Tibial artery (tissue), 4 donors: Measurements from ENCODE around the gene FAM13A.

ENCODE experiments used
- DNase-seq, 2 donors: peaks; one replicate each; pipeline ENCODE4 v3.0.0-alpha.2; 2019
- H3K27ac ChIP-seq, 2 donors: fragments of 200-600 bp; sonication (generic) in 1 of 2; 1 replicate in 1 of 2; 2 replicates in 1 of 2; pipeline ENCODE4 v1.5.1; 2018 to 2019; ENCODE audit warnings: mild to moderate bottlenecking in 1 of 2
- H3K27me3 ChIP-seq, 2 donors: fragments of 200-600 bp; sonication (generic) in 1 of 2; one replicate each; pipeline versions ENCODE4 v1.5.1 to v1.6.0; 2016 to 2019
- H3K36me3 ChIP-seq, 3 donors: fragments of 200-600 bp; sonication (generic) in 2 of 3; one replicate each; pipeline ENCODE4 v1.5.1; 2016 to 2019; ENCODE audit warnings: mild to moderate bottlenecking in 2 of 3
- H3K4me1 ChIP-seq, 4 donors: fragments of 200-600 bp; sonication (generic) in 2 of 4; 1 replicate in 3 of 4; 2 replicates in 1 of 4; pipeline ENCODE4 v1.5.1; 2016 to 2019
- H3K4me3 ChIP-seq, 2 donors: fragments of 200-600 bp; sonication (generic) in 1 of 2; 1 replicate in 1 of 2; 2 replicates in 1 of 2; pipeline ENCODE4 v1.5.1; 2018 to 2019; ENCODE audit warnings: mild to moderate bottlenecking in 2 of 2
- H3K9me3 ChIP-seq, 3 donors: fragments of 200-600 bp; sonication (generic) in 1 of 3; one replicate each; pipeline ENCODE4 v1.5.1; 2016 to 2019
- intact Hi-C: fragments of 100-400 bp; cut with DNase I; formaldehyde crosslinking; loops from one replicate; pipeline ENCODE4 v1.15.0; 2023; ENCODE audit warnings: low total_unique reads
- TF ChIP-seq, protein P1 (sequence below), 2 experiments: fragments of 200-600 bp in 1 of 2; fragments of 450-650 bp in 1 of 2; IDR thresholded peaks; one replicate each; pipeline ENCODE4 v1.5.1; 2017 to 2019; ENCODE audit warnings: antibody characterized with exemption in 2 of 2, mild to moderate bottlenecking in 1 of 2, moderate library complexity in 1 of 2

FAM13A gene

DNA sequence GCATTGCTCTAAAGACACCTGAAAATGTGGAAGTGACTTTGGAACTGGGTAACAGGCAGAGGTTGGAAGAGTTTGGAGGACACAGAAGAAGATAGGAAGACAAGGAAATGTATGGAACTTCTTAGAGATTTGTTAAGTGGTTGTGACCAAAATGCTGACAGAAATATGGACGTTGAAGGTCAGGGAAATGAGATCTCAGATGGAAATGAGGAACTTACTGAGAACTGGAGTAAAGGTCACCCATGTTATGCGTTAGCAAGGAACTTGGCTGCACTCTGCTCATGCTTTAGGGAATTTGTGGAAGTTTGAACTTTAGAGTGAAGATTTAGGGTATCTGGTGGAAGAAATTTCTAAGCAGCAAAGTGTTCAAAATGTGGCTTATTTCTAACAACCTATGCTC, 99.4 kb downstream of the FAM13A start:
- H3K27me3 ChIP-seq = no peaks in the 10 kb centered on the region
- H3K4me3 ChIP-seq = no peak overlapping the region
- H3K4me1 ChIP-seq = peaks cover 0 to 2% (median under 1%) of the 10 kb centered on the region in 4 donors
- H3K9me3 ChIP-seq = no peaks in the 10 kb centered on the region
- no peak for DNase-seq
- H3K27ac ChIP-seq = no peak overlapping the region
- intact Hi-C loops = no loop called here
- no peaks in the 10 kb centered on the region for H3K36me3 ChIP-seq
- TF ChIP-seq, protein P1, sequence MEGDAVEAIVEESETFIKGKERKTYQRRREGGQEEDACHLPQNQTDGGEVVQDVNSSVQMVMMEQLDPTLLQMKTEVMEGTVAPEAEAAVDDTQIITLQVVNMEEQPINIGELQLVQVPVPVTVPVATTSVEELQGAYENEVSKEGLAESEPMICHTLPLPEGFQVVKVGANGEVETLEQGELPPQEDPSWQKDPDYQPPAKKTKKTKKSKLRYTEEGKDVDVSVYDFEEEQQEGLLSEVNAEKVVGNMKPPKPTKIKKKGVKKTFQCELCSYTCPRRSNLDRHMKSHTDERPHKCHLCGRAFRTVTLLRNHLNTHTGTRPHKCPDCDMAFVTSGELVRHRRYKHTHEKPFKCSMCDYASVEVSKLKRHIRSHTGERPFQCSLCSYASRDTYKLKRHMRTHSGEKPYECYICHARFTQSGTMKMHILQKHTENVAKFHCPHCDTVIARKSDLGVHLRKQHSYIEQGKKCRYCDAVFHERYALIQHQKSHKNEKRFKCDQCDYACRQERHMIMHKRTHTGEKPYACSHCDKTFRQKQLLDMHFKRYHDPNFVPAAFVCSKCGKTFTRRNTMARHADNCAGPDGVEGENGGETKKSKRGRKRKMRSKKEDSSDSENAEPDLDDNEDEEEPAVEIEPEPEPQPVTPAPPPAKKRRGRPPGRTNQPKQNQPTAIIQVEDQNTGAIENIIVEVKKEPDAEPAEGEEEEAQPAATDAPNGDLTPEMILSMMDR (IDR thresholded peaks at IDR 0.05) = no peak

DNA sequence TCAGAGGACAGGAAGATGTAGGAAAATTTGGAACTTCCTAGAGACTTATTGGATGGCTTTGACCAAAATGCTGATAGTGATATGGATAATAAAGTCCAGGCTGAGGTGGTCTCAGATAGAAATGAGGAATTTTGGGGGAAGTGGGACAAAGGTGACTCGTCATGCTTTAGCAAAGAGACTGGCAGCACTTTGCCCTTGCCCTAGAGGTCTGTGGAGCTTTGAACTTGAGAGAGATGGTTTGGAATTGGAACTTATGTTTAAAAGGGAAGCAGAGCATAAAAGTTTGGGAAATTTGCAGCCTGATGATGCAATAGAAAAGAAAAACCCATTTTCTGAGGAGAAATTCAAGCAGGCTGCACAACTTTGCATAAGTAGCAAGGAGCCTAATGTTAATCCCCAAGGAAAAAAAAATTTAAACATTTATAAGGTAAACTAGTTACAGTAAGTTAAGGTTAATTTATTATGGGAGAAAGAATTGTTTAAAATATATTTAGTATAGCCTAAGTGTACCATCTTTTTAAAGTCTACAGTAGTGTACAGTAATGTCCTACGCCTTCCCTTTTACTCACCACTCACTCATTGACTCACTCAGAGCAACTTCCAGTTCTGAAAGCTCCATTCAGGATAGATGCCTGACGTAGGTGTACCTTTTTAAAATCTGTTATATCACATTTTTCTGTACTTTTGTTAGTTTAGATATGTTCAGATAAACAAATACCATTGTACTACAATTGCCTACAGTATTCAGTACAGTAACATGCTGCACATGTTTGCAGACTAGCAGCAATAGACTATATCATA, 101.2 kb downstream of the FAM13A start:
- Histone ChIP-seq H3K4me1 (peaks cover 0 to 20% (median 6%) of the 10 kb centered on the region in 4 donors), H3K9me3 (no peaks in the 10 kb centered on the region), H3K36me3 (no peaks in the 10 kb centered on the region), H3K27ac (no peak overlapping the region), H3K27me3 (no peaks in the 10 kb centered on the region), H3K4me3 (no peak overlapping the region)
- intact Hi-C loops = no loop called here
- TF ChIP-seq, protein P1 (IDR thresholded peaks at IDR 0.05) = no peak
- DNase-seq = no peak

DNA sequence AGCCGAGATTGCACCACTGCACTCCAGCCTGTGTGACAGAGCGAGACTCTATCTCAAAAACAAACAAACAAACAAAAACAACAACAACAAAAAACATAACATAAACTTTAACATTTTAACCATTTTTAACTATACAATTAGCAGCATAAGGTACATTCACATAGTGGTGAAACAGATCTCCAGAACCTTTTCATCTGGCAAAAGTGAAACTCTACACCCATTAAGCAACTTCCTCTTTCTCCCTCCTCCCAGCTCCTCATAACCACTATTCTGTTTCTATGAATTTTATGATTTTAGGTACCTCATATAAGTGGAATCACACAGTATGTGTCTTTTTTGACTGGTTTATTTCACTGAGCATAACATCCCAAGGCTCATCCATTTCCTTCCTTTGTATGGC, 103.6 kb downstream of the FAM13A start:
- no peak for DNase-seq
- intact Hi-C loops = no loop called here
- TF ChIP-seq, protein P1 (IDR thresholded peaks at IDR 0.05) = no peak
- Histone ChIP-seq H3K9me3 (no peaks in the 10 kb centered on the region), H3K4me1 (peaks cover 0 to 21% (median 6%) of the 10 kb centered on the region in 4 donors), H3K27me3 (no peaks in the 10 kb centered on the region), H3K27ac (no peak overlapping the region), H3K36me3 (no peaks in the 10 kb centered on the region), H3K4me3 (no peak overlapping the region)

DNA sequence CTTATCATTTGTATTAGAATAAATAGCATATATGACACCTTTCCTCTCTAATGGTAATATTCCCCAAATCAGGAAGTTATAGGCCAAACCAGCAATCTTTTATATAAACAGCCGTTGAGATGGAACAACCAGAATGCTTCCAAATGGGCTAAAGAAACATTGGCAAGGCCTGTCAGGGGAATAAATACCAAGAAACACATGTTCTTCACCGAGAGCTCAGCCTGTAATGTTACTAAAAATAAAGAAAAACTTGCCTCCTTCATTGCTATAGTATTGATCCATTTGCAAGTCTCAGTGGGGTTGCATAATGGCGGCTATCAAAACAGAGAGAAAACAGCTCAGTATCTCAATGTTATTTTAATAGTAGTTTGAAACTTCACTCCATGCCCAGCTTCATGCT, 104.9 kb downstream of the FAM13A start:
- H3K36me3 ChIP-seq = no peaks in the 10 kb centered on the region
- H3K27me3 ChIP-seq = no peaks in the 10 kb centered on the region
- no peak for DNase-seq
- peaks cover 0 to 21% (median 6%) of the 10 kb centered on the region in 4 donors for H3K4me1 ChIP-seq
- intact Hi-C loops = no loop called here
- H3K4me3 ChIP-seq = no peak overlapping the region
- H3K27ac ChIP-seq = peak overlapping the region; percentile 57 to 60
- TF ChIP-seq, protein P1 (IDR thresholded peaks at IDR 0.05) = no peak
- H3K9me3 ChIP-seq = no peaks in the 10 kb centered on the region

DNA sequence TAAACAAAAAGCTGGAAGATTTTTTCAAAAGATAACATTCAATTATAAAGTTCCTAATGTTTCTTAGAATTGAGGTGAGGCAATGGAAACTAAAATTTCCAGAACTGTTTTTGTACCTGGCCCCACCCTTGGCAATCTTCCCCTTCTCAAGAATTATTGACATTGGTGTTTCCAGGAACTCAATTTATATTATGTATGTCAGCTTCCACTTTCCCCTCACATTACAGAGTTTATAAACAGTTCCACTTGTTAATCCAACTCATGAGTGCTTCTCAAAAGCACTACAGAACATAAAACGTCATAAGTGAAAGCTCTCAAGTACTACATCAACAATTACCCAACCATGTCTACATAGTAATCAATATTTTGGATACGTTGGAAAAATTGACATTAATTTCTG, 107.4 kb downstream of the FAM13A start:
- intact Hi-C loops = no loop called here
- Histone ChIP-seq H3K27me3 (no peaks in the 10 kb centered on the region), H3K27ac (no peak overlapping the region)

More for the DNA sequence above, 107.4 kb downstream of the FAM13A start:
- Histone ChIP-seq H3K36me3 (no peaks in the 10 kb centered on the region), H3K9me3 (no peaks in the 10 kb centered on the region), H3K4me3 (no peak overlapping the region), H3K4me1 (peaks cover 0 to 21% (median 6%) of the 10 kb centered on the region in 4 donors)
- DNase-seq = no peak
- TF ChIP-seq, protein P1 (IDR thresholded peaks at IDR 0.05) = no peak
